ENCODE data around the gene ADAMTS12. TPM values are rescaled to one million over a fixed set of nuclear protein-coding genes. Genes with fewer than 3 reads are reported as not detected.

Gene ADAMTS12
- total RNA-seq, 2 donors from 2014 or later = 2.3 to 8.9 TPM

- Histone ChIP-seq H3K9me3 (no peaks in the 10 kb centered on the region), H3K4me1 (peaks cover 28% of the 10 kb centered on the region), H3K36me3 (replicated peaks in 1 of 2; ENCODE audit: insufficient read depth in 1 of 2, low read depth in 2 of 2) (no peaks in the 10 kb centered on the region), H3K27ac (peak overlapping the region in 1 of 4 donors; percentile 49), H3K4me3 (no peak overlapping the region), H3K27me3 (no peaks in the 10 kb centered on the region)
- 78 to 80% methylated on average over 2 of the region's 2 CpGs for WGBS, 2 donors
- intact Hi-C loops (cut with DNase I) = no loop called here
- ATAC-seq (no peak), DNase-seq (no peak)
- TF ChIP-seq POLR2A (IDR thresholded peaks at IDR 0.05) (no peak), CTCF (IDR thresholded peaks at IDR 0.05) (no peak)
Observed at GRCh38 chr5:33563983-33564908, 327.5 kb downstream of the ADAMTS12 start.

DNA sequence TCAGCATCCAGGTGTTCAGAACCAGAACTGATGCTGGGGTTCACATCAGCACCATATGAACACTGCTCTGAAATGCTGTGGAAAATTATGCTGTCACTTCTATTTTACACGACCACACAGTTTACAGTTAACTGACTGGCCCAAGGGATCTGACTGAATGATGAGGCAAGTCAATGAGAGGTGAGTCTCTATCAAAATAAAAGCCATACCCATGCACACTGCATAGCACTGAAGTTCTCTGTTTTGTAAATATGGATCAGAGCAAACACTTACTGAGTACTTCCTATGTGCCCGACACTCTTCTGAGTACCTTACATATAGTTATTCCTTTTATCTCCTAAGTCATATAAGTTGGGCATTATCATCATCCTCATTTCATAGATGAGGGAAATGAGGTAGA, 328.3 kb downstream of the ADAMTS12 start:
- 50 to 55% methylated on average over 2 of the region's 2 CpGs for WGBS, 2 donors
- Histone ChIP-seq H3K36me3 (replicated peaks in 1 of 2; ENCODE audit: insufficient read depth in 1 of 2, low read depth in 2 of 2) (no peaks in the 10 kb centered on the region), H3K27ac (no peak overlapping the region), H3K4me3 (no peak overlapping the region), H3K4me1 (peaks cover 28% of the 10 kb centered on the region), H3K27me3 (no peaks in the 10 kb centered on the region), H3K9me3 (no peaks in the 10 kb centered on the region)
- TF ChIP-seq CTCF (IDR thresholded peaks at IDR 0.05) (no peak), POLR2A (IDR thresholded peaks at IDR 0.05) (no peak)
- intact Hi-C loops (cut with DNase I) = no loop called here
- ATAC-seq (no peak), DNase-seq (no peak)

- H3K36me3 ChIP-seq (replicated peaks in 1 of 2; ENCODE audit: insufficient read depth in 1 of 2, low read depth in 2 of 2) = no peaks in the 10 kb centered on the region
- no peaks in the 10 kb centered on the region for H3K27me3 ChIP-seq
- WGBS, 2 donors = 58 to 67% methylated on average over 1 of the region's 1 CpG
- intact Hi-C loops (cut with DNase I) = no loop called here
- H3K27ac ChIP-seq = no peak overlapping the region
- no peak for ATAC-seq
- peaks cover 15% of the 10 kb centered on the region for H3K4me1 ChIP-seq
- TF ChIP-seq CTCF (IDR thresholded peaks at IDR 0.05) (no peak), POLR2A (IDR thresholded peaks at IDR 0.05) (no peak)
- no peak overlapping the region for H3K4me3 ChIP-seq
- no peaks in the 10 kb centered on the region for H3K9me3 ChIP-seq
- no peak for DNase-seq
Observed at GRCh38 chr5:33558489-33558888, 333.3 kb downstream of the ADAMTS12 start.

DNA sequence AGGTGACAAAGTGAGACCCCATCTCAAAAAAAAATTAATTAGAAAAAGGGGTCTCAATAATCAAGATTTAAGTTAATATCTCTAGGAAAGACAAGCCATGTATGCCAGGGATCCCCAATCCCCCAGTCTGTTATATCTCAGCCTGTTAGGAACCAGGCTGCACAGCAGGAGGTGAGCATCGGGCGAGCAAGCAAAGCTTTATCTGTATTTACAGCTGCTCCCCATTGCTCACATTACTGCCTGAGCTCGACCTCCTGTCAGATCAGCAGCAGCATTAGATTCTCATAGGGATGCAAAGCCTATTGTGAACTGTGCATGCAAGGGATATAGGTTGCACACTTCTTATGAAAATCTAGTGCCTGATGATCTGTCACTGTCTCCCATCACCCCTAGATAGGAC, 334.2 kb downstream of the ADAMTS12 start:
- WGBS, 2 donors = 33 to 43% methylated on average over 1 to 3 of the region's 3 CpGs
- DNase-seq (no peak), ATAC-seq (no peak)
- no peak overlapping the region for H3K27ac ChIP-seq
- H3K36me3 ChIP-seq (replicated peaks in 1 of 2; ENCODE audit: insufficient read depth in 1 of 2, low read depth in 2 of 2) = no peaks in the 10 kb centered on the region
- intact Hi-C loops (cut with DNase I) = no loop called here
- no peaks in the 10 kb centered on the region for H3K9me3 ChIP-seq
- no peaks in the 10 kb centered on the region for H3K27me3 ChIP-seq
- TF ChIP-seq POLR2A (IDR thresholded peaks at IDR 0.05) = no peak
- TF ChIP-seq CTCF (IDR thresholded peaks at IDR 0.05) = no peak
- no peak overlapping the region for H3K4me3 ChIP-seq
- H3K4me1 ChIP-seq = peaks cover 11% of the 10 kb centered on the region

Measured in body of pancreas (tissue), 4 donors.